ENCODE results near the gene BATF.

- no peak for TF ChIP-seq EZH2 (IDR thresholded peaks at IDR 0.05; ENCODE audit: low read depth, unreplicated experiment)
- no peak for TF ChIP-seq EZH2phosphoT487 (IDR thresholded peaks at IDR 0.05; ENCODE audit: unreplicated experiment)
- TF ChIP-seq JUNB (IDR thresholded peaks at IDR 0.05; ENCODE audit: unreplicated experiment): no peak
- TF ChIP-seq CTCF (conservative IDR thresholded peaks at IDR 0.05; ENCODE audit: low read depth in 2 of 2): no peak
- no peak for TF ChIP-seq STAT1 (IDR thresholded peaks at IDR 0.05; ENCODE audit: unreplicated experiment)
- no peak for TF ChIP-seq CREB1 (CRISPR knock-in tag; IDR thresholded peaks at IDR 0.05; ENCODE audit: low read depth)
- TF ChIP-seq POLR2AphosphoS5 (IDR thresholded peaks at IDR 0.05; ENCODE audit: low read depth): no peak
- TF ChIP-seq ZNF462 (CRISPR knock-in tag; IDR thresholded peaks at IDR 0.05): peak; percentile 86; the same call in 1 of the 2 replicates
Measured at GRCh38 chr14:75479770-75480600, 42.3 kb upstream of the BATF start.

Data from GM23338 (cell line).